Measurements from ENCODE around the gene CFAP74. TPM values are rescaled to one million over a fixed set of nuclear protein-coding genes. Genes with fewer than 3 reads are reported as not detected.
"Not testable (repeated sequence)": the region's sequence is repeated elsewhere in the genome, so short reads cannot be mapped to it uniquely, and the experiment has no call there.

The CFAP74 gene
- total and polyA plus RNA-seq, 3 donors from 2014 or later: 16.4 to 25.5 (median 24.9) TPM

DNA sequence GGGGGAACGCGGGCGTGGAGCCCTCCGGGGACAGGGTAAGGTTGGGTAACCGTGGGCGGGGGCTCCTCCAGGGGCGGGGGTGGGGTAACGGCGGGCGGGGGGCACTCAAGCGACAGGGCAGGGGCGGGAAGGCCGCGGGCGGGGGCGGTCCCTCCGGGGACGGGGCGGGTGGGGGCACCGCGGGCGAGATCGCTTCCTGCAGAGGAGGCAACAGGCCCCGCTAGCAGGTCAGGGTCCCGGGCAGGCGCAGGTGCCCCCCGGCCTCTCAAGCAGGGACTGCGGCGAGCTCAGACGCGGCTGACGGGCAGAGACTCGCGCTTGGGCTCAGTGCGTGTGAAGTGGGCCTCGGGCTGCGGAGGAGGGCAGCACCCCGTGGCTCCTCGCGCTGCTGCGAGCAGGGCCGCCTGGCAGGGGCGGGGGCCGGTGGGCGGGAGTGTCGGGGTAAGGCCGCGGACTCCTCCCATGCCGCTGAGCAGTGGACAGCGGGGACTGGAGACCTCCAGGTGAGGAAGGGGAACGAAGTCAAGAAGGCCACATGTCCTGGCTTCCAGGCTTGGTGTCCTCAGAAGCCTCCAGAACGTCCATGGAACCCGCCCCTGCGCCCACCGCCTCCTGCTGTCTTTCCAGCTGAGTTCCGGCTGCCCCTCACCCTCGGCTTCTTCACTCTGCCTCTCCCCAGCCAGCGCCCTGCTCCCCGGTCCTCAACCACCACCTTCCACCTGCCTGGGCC lies 112.1 kb downstream of the CFAP74 start:
- Histone ChIP-seq H3K4me1 (peaks cover 47% of the 10 kb centered on the region), H3K4me3 (peak overlapping the region; percentile 86), H3K9me3 (no peaks in the 10 kb centered on the region), H3K27ac (peak overlapping the region; percentile 91 to 96), H3K36me3 (ENCODE audit: low read depth, missing control alignments) (no peaks in the 10 kb centered on the region), H3K27me3 (no peaks in the 10 kb centered on the region)
- peak; percentile 83 for DNase-seq
- intact Hi-C loops (cut with DNase I; ENCODE audit: low total_unique reads): no loop called here
- 0 to 2% methylated on average over 21 to 37 of the region's 59 CpGs for WGBS, 2 donors
- TF ChIP-seq POLR2A (IDR thresholded peaks at IDR 0.05): no peak
- TF ChIP-seq, protein P1, sequence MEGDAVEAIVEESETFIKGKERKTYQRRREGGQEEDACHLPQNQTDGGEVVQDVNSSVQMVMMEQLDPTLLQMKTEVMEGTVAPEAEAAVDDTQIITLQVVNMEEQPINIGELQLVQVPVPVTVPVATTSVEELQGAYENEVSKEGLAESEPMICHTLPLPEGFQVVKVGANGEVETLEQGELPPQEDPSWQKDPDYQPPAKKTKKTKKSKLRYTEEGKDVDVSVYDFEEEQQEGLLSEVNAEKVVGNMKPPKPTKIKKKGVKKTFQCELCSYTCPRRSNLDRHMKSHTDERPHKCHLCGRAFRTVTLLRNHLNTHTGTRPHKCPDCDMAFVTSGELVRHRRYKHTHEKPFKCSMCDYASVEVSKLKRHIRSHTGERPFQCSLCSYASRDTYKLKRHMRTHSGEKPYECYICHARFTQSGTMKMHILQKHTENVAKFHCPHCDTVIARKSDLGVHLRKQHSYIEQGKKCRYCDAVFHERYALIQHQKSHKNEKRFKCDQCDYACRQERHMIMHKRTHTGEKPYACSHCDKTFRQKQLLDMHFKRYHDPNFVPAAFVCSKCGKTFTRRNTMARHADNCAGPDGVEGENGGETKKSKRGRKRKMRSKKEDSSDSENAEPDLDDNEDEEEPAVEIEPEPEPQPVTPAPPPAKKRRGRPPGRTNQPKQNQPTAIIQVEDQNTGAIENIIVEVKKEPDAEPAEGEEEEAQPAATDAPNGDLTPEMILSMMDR (IDR thresholded peaks at IDR 0.05): no peak

DNA sequence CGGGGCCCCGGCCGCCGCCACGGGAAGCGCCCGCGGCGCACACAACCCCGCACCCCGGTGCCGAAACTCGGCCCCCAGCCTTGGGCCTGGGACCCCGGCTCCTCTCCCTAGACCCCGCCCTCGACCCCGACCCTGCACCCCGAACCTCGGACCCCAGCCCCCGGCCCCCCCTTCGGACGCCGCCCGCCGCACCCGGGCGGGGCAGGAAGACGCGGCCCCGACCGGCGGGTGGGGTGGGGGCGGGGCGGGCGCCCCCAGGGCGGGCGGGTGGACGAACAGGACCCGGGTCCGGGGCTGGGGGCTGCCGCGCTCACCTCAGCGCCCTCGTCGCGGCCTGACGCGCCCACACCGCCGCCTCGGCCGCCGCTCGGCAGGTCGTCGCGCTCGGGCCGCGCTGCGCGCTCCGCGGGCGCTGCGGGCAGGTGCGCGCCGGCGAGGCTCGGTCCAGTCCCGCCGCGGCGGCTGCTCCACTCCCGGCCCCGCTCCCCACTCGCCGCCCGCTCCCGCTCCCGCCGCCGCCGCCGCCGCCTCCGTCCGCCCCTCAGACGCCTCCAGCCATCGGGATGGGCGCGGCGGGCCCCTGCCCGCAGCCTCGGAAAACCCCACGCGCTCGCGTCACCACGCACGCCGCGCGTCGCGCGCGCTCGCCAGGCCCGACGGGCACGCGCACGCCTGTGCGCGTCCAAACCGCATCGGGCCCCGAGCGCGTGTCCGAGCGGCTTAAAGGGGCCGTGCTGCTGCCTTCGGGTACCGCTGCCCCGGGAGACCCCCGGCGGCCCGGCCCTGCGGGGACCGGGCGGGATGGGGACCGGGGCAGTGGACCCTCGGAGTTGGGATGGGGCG lies 112.9 kb downstream of the CFAP74 start, which contains the start of gene GNB1:
GNB1 (minus strand) TSS at position 582 of the 843 bp plus-strand sequence. CDS start 65,634 bp downstream, outside the sequence.
- peak; percentile 90 for DNase-seq
- H3K4me1 ChIP-seq: peaks cover 47% of the 10 kb centered on the region
- peak within 1 kb of the TSS; percentile 86 to 94 for H3K4me3 ChIP-seq
- no peaks in the 10 kb centered on the region for H3K27me3 ChIP-seq
- H3K9me3 ChIP-seq: no peaks in the 10 kb centered on the region
- H3K27ac ChIP-seq: peak within 1 kb of the TSS; percentile 91 to 96
- intact Hi-C loops (cut with DNase I; ENCODE audit: low total_unique reads): no loop called here
- peak; percentile 81 for TF ChIP-seq POLR2A (IDR thresholded peaks at IDR 0.05)
- TF ChIP-seq, protein P1 (IDR thresholded peaks at IDR 0.05): peak in 1 of 3 experiments; percentile 13
- H3K36me3 ChIP-seq (ENCODE audit: low read depth, missing control alignments): no peaks in the 10 kb centered on the region
- WGBS, 2 donors: 0% methylated on average over 52 of the region's 137 CpGs; no CpG with 5 or more reads in 1 of the 2 donors

GRCh38 chr1:1889847-1890505 lies 113.6 kb downstream of the CFAP74 start:
- Histone ChIP-seq H3K27ac (peak overlapping the region; percentile 88 to 96), H3K36me3 (ENCODE audit: low read depth, missing control alignments) (no peaks in the 10 kb centered on the region), H3K4me3 (peak overlapping the region; percentile 86 to 94), H3K27me3 (no peaks in the 10 kb centered on the region), H3K9me3 (no peaks in the 10 kb centered on the region), H3K4me1 (peaks cover 44% of the 10 kb centered on the region)
- 0 to 1% methylated on average over 3 to 82 of the region's 88 CpGs for WGBS, 2 donors
- peak; percentile 48 for DNase-seq
- TF ChIP-seq, protein P1 (IDR thresholded peaks at IDR 0.05): no peak
- no peak for TF ChIP-seq POLR2A (IDR thresholded peaks at IDR 0.05)
- intact Hi-C loops (cut with DNase I; ENCODE audit: low total_unique reads): no loop called here

GRCh38 chr1:1889090-1889750 lies 114.4 kb downstream of the CFAP74 start:
- Histone ChIP-seq H3K36me3 (ENCODE audit: low read depth, missing control alignments) (no peaks in the 10 kb centered on the region), H3K9me3 (no peaks in the 10 kb centered on the region), H3K4me3 (peak overlapping the region; percentile 86 to 94), H3K27me3 (no peaks in the 10 kb centered on the region), H3K4me1 (peaks cover 37% of the 10 kb centered on the region), H3K27ac (peak overlapping the region; percentile 88 to 96)
- no peak for DNase-seq
- intact Hi-C loops (cut with DNase I; ENCODE audit: low total_unique reads): no loop called here
- no peak for TF ChIP-seq POLR2A (IDR thresholded peaks at IDR 0.05)
- TF ChIP-seq, protein P1 (IDR thresholded peaks at IDR 0.05): no peak
- WGBS, 2 donors: 6 to 10% methylated on average over 9 of the region's 9 CpGs

GRCh38 chr1:1883890-1884289 lies 119.7 kb downstream of the CFAP74 start:
- H3K36me3 ChIP-seq (ENCODE audit: low read depth, missing control alignments); intact Hi-C loops (cut with DNase I; ENCODE audit: low total_unique reads); H3K27ac ChIP-seq; H3K4me3 ChIP-seq; H3K27me3 ChIP-seq; DNase-seq; H3K9me3 ChIP-seq: not testable (repeated sequence)
- 61 to 74% methylated on average over 11 of the region's 11 CpGs for WGBS, 2 donors
- H3K4me1 ChIP-seq: peaks cover 45% of the 10 kb centered on the region

Data from testis (tissue), 3 donors.